ENCODE data around the gene NCAM2.

The NCAM2 gene

GRCh38 chr21:21367583-21367982 lies 369.4 kb downstream of the NCAM2 start:
- no peak for TF ChIP-seq CTCF (conservative IDR thresholded peaks at IDR 0.05; ENCODE audit: low read depth, low read length)
- H3K4me3 ChIP-seq (ENCODE audit: low read length) = no peak overlapping the region
- DNase-seq (ENCODE audit: low read depth) = no peak

GRCh38 chr21:21373969-21374368 lies 375.8 kb downstream of the NCAM2 start:
- peak; percentile 27 for TF ChIP-seq CTCF (conservative IDR thresholded peaks at IDR 0.05; ENCODE audit: low read depth, low read length)
- no peak overlapping the region for H3K4me3 ChIP-seq (ENCODE audit: low read length)
- no peak for DNase-seq (ENCODE audit: low read depth)

GRCh38 chr21:21383126-21383525 lies 384.9 kb downstream of the NCAM2 start:
- DNase-seq (ENCODE audit: low read depth) = no peak
- TF ChIP-seq CTCF (conservative IDR thresholded peaks at IDR 0.05; ENCODE audit: low read depth, low read length) = no peak
- H3K4me3 ChIP-seq (ENCODE audit: low read length) = no peak overlapping the region

- TF ChIP-seq CTCF (conservative IDR thresholded peaks at IDR 0.05; ENCODE audit: low read depth, low read length) = no peak
- no peak overlapping the region for H3K4me3 ChIP-seq (ENCODE audit: low read length)
- DNase-seq (ENCODE audit: low read depth) = no peak
Measured at GRCh38 chr21:21384977-21385376, 386.8 kb downstream of the NCAM2 start.

- no peak for TF ChIP-seq CTCF (conservative IDR thresholded peaks at IDR 0.05; ENCODE audit: low read depth, low read length)
- H3K4me3 ChIP-seq (ENCODE audit: low read length) = no peak overlapping the region
- peak; percentile 69 for DNase-seq (ENCODE audit: low read depth)
Measured at GRCh38 chr21:21385404-21385803, 387.2 kb downstream of the NCAM2 start.

- TF ChIP-seq CTCF (conservative IDR thresholded peaks at IDR 0.05; ENCODE audit: low read depth, low read length) = no peak
- no peak overlapping the region for H3K4me3 ChIP-seq (ENCODE audit: low read length)
- no peak for DNase-seq (ENCODE audit: low read depth)
Measured at GRCh38 chr21:21387916-21388315, 389.7 kb downstream of the NCAM2 start.

- TF ChIP-seq CTCF (conservative IDR thresholded peaks at IDR 0.05; ENCODE audit: low read depth, low read length) = no peak
- no peak for DNase-seq (ENCODE audit: low read depth)
- no peak overlapping the region for H3K4me3 ChIP-seq (ENCODE audit: low read length)
Measured at GRCh38 chr21:21394064-21394463, 395.9 kb downstream of the NCAM2 start.

Data from retinal pigment epithelial cell (primary cell).